HG03097 (cell line): ENCODE measurements around the gene MRGPRD.

Experiments
- ATAC-seq: cut with Tn5 transposase; IDR thresholded peaks from one replicate; pipeline ENCODE4 v1.9.1; 2021; ENCODE audit not compliant: unreplicated experiment, low FRiP score

Gene MRGPRD

GRCh38 chr11:68934321-68934645, 46.5 kb downstream of the MRGPRD start:
- ATAC-seq, result no peak

- no peak for ATAC-seq
Measured at GRCh38 chr11:68933605-68934320, 47.0 kb downstream of the MRGPRD start.

GRCh38 chr11:68932933-68933577, 47.7 kb downstream of the MRGPRD start:
- ATAC-seq, result no peak

GRCh38 chr11:68932358-68932757, 48.4 kb downstream of the MRGPRD start:
- ATAC-seq, result no peak

- no peak for ATAC-seq
Measured at GRCh38 chr11:68931911-68932310, 48.9 kb downstream of the MRGPRD start.

GRCh38 chr11:68930991-68931855, 49.6 kb downstream of the MRGPRD start:
- no peak for ATAC-seq
